IPS-15b (cell line): ENCODE data around the gene LMF1.
"Not testable (repeated sequence)": the region's sequence is repeated elsewhere in the genome, so short reads cannot be mapped to it uniquely, and the experiment has no call there.

ENCODE experiments used
- H3K27me3 ChIP-seq: one replicate; pipeline ENCODE4 v1.6.1; 2013; ENCODE audit warnings: low read length; ENCODE audit not compliant: control insufficient read depth, insufficient read depth
- H3K36me3 ChIP-seq: one replicate; pipeline ENCODE4 v1.6.1; 2013; ENCODE audit warnings: low read length; ENCODE audit not compliant: control insufficient read depth, insufficient read depth
- H3K4me1 ChIP-seq: one replicate; pipeline ENCODE4 v1.6.1; 2013; ENCODE audit warnings: mild to moderate bottlenecking, low read length; ENCODE audit not compliant: control insufficient read depth, insufficient read depth
- H3K4me3 ChIP-seq: one replicate; pipeline ENCODE4 v1.5.1; 2013; ENCODE audit warnings: low read depth, low read length
- H3K9ac ChIP-seq: one replicate; pipeline ENCODE4 v1.6.1; 2013; ENCODE audit warnings: low read depth, mild to moderate bottlenecking, low read length
- H3K9me3 ChIP-seq: one replicate; pipeline ENCODE4 v1.6.1; 2013; ENCODE audit warnings: mild to moderate bottlenecking, low read length; ENCODE audit not compliant: control insufficient read depth, insufficient read depth

Gene LMF1

GRCh38 chr16:883340-883739 is 87.4 kb downstream of the LMF1 start:
- H3K36me3 ChIP-seq = no peaks in the 10 kb centered on the region
- no peaks in the 10 kb centered on the region for H3K27me3 ChIP-seq
- no peaks in the 10 kb centered on the region for H3K9me3 ChIP-seq
- no peaks in the 10 kb centered on the region for H3K4me1 ChIP-seq
- no peak overlapping the region for H3K9ac ChIP-seq
- no peak overlapping the region for H3K4me3 ChIP-seq

- H3K9me3 ChIP-seq, H3K9ac ChIP-seq, H3K27me3 ChIP-seq, H3K4me3 ChIP-seq, H3K36me3 ChIP-seq, H3K4me1 ChIP-seq: not testable (repeated sequence)
These were observed 88.1 kb downstream of the LMF1 start for GRCh38 chr16:882671-883070.

- Histone ChIP-seq H3K4me1 (no peaks in the 10 kb centered on the region), H3K27me3 (no peaks in the 10 kb centered on the region), H3K9ac (no peak overlapping the region), H3K4me3 (no peak overlapping the region), H3K36me3 (no peaks in the 10 kb centered on the region), H3K9me3 (no peaks in the 10 kb centered on the region)
These were observed 88.5 kb downstream of the LMF1 start for GRCh38 chr16:882256-882655.

- Histone ChIP-seq H3K36me3 (no peaks in the 10 kb centered on the region), H3K9ac (no peak overlapping the region), H3K27me3 (no peaks in the 10 kb centered on the region), H3K4me3 (no peak overlapping the region), H3K4me1 (no peaks in the 10 kb centered on the region), H3K9me3 (no peaks in the 10 kb centered on the region)
These were observed 89.3 kb downstream of the LMF1 start for GRCh38 chr16:881219-882097.

GRCh38 chr16:880471-881171 is 90.2 kb downstream of the LMF1 start:
- H3K36me3 ChIP-seq = no peaks in the 10 kb centered on the region
- no peaks in the 10 kb centered on the region for H3K9me3 ChIP-seq
- H3K4me1 ChIP-seq = no peaks in the 10 kb centered on the region
- H3K4me3 ChIP-seq = no peak overlapping the region
- no peaks in the 10 kb centered on the region for H3K27me3 ChIP-seq
- H3K9ac ChIP-seq = no peak overlapping the region

GRCh38 chr16:879986-880385 is 90.8 kb downstream of the LMF1 start:
- Histone ChIP-seq H3K4me3 (no peak overlapping the region), H3K36me3 (no peaks in the 10 kb centered on the region), H3K4me1 (no peaks in the 10 kb centered on the region), H3K9ac (no peak overlapping the region), H3K9me3 (no peaks in the 10 kb centered on the region), H3K27me3 (no peaks in the 10 kb centered on the region)

DNA sequence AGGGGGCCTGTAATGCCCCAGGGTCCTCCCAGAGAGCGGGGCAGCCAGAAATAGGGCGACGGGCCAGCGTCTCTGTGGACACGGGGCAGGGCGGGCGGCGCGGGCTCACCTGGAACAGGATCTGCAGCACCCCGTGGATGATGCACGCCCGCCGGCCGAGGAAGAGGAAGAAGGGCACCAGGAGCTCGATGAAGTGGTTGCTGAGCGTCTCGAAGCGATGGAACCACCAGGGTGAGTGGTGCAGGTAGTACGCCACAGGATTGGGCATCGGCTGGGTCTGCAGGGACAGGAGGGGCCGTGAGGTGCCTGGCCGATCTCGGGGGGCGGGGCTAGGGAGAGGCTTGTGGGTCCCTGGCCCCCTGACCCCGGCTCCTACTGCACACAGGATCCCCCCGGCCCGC is 91.3 kb downstream of the LMF1 start:
- no peak overlapping the region for H3K4me3 ChIP-seq
- no peaks in the 10 kb centered on the region for H3K27me3 ChIP-seq
- H3K4me1 ChIP-seq = no peaks in the 10 kb centered on the region
- H3K9ac ChIP-seq = no peak overlapping the region
- H3K9me3 ChIP-seq = no peaks in the 10 kb centered on the region
- no peaks in the 10 kb centered on the region for H3K36me3 ChIP-seq

GRCh38 chr16:878886-879285 is 91.9 kb downstream of the LMF1 start:
- no peaks in the 10 kb centered on the region for H3K4me1 ChIP-seq

GRCh38 chr16:878072-878784 is 92.6 kb downstream of the LMF1 start:
- Histone ChIP-seq H3K9ac (no peak overlapping the region), H3K36me3 (no peaks in the 10 kb centered on the region), H3K4me3 (no peak overlapping the region), H3K9me3 (no peaks in the 10 kb centered on the region), H3K27me3 (no peaks in the 10 kb centered on the region), H3K4me1 (no peaks in the 10 kb centered on the region)

More at GRCh38 chr16:878886-879285, 91.9 kb downstream of the LMF1 start:
- H3K9me3 ChIP-seq = no peaks in the 10 kb centered on the region
- H3K27me3 ChIP-seq = no peaks in the 10 kb centered on the region
- no peaks in the 10 kb centered on the region for H3K36me3 ChIP-seq
- H3K4me3 ChIP-seq = no peak overlapping the region
- H3K9ac ChIP-seq = no peak overlapping the region

DNA sequence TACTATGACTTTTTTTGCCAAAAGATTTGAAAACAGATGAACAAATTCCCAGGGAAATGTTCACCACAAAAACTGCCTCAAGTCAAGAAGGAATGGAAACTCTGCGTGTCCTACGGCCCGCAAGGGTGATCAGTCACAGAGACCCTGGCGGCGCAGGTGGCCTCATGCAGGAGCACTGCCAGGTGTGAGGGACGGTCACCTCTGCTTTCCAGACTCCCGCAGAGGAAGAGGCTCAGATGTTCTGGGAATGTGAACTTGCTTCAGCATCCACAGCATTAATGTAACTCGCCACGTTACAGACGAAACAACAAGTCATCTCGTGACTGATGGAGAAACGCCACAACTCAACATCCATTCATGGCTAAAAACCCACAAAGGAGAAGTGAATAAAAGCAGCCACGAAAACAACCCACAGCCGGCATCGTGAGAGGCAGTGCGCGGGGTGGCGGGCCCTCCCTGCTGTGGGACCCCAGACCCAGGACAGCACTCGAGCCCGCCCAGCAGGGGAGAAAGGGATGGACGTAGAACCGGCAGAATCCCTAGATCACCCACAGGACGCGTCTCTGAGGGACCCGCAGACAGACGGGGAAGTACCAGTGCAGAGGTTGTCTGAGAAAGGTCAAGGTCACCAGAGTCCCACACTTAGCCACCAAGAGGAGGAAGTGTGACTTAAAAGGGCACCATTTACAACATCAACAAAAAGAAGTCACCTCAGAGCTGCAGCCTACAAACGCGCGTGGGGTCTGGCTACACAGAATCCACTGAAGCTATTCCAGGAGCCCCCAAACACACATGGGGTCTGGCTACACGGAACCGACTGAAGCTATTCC is 93.3 kb downstream of the LMF1 start:
- H3K36me3 ChIP-seq = no peaks in the 10 kb centered on the region
- no peak overlapping the region for H3K4me3 ChIP-seq
- H3K9ac ChIP-seq = no peak overlapping the region
- no peaks in the 10 kb centered on the region for H3K4me1 ChIP-seq
- no peaks in the 10 kb centered on the region for H3K27me3 ChIP-seq
- H3K9me3 ChIP-seq = no peaks in the 10 kb centered on the region

GRCh38 chr16:876523-877241 is 94.1 kb downstream of the LMF1 start:
- Histone ChIP-seq H3K4me1 (no peaks in the 10 kb centered on the region), H3K9ac (no peak overlapping the region), H3K36me3 (no peaks in the 10 kb centered on the region), H3K9me3 (no peaks in the 10 kb centered on the region), H3K27me3 (no peaks in the 10 kb centered on the region), H3K4me3 (no peak overlapping the region)
